GM12875 (cell line): ENCODE results near the gene HOXC12.

ENCODE experiments used
- H3K4me3 ChIP-seq: one replicate; pipeline ENCODE4 v1.5.1; 2011; ENCODE audit warnings: low read depth, low read length, control low read depth
- CTCF ChIP-seq: IDR thresholded peaks from 2 replicates; pipeline ENCODE4 v1.5.1; 2011; ENCODE audit warnings: low read depth, mild to moderate bottlenecking, control low read depth, inconsistent platforms, low read length, moderate library complexity, borderline replicate concordance; ENCODE audit not compliant: insufficient read depth

HOXC12 gene

DNA sequence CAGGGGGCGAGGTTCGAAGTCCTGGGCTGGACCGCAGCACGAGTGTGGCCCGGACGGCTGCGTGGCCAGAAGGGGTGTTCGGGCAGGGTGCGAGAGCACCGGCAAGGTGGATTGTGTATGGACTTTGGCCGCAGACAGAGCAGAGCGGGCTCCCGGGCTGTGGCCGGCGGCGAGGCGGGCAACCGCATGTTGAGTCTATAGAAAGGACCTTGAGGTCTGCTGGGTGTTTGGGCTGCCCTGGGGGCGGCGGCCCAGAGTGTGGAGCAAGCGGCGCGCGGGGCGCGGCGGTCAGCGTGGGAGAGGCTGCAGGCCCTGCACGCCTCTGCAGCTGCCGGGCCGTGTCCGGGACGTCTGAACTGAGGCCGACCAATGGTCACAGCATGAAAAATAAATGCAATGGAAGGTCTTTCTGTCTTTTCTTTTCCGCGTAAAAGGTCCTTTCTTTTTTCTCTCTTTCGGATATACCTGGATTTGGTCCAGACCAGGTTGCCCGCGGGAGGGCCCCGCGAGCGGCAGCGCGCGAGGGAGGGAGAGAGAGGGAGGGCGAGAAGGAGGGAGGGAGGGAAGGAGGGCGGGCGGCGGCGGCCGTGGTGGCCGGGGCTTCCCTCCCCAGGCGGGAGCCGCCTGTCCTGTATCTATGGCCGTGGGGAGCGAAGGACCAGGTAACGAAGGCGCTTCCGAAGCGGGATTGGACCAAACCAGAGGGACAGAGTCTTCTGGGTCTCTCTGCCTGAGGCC lies 39.7 kb downstream of the HOXC12 start:
- H3K4me3 ChIP-seq: peak overlapping the region; percentile 5

DNA sequence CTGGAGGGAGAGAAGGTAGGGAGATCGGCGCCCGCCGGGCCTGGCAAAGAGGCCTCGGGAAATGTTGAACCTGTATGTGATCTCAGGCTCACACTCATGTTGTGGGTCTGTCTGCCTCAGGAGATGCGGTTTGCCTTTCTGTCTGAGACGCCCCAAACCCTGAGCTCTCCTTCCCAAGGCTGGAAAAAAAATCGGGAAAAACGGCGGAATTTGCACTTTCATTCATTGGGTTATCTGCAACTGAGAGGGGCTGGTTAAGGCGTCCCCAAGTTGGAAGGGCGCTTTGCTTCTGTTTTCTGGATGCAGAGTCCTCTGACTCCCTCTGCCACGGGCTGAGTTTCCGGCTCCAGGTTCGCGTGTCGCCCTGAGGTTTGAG lies 40.3 kb downstream of the HOXC12 start:
- TF ChIP-seq CTCF: no peak
- peak overlapping the region; percentile 5 for H3K4me3 ChIP-seq

More for the DNA sequence above, 39.7 kb downstream of the HOXC12 start:
- TF ChIP-seq CTCF: no peak

DNA sequence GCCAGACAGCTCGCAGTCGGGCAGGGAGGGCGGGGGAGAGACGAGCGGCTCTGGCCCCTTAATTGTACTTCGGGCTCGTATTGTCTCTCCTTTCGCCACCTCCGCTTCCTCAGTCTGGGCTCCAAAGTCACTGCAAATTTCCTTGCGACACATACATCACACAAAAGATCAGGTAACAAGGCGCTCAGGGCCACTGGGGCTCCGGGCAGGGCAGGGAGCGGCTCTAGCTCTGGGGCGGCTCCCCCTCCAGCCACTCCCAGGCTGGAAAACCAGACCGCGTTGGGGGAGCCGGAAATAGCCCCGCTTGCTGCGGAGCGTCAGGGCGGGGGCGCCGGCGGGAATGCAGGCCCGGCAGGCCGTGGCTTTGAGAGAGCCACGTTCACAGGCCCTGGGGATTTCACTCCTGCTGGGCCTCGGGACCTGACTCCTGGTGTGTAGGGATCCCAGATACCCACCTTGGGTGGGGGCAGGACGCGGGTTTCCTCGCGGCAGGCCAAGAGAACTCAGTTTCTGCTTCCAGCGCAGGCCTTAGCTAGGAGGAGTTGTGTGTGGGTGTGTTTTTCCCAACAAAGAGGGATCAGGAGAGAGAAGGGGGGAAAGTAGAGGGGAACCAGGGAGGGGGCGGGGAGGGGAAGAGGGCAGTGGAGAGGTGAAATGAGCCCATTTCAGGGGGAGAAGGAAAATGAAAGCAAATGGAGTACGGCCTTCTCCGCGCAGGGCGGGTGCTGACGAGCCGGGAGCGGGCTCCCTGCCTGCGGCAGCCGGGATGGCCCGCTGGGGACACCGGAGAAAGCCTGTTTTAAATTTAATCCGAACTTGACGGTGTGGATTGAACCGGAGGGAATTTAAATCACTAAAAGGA lies 40.9 kb downstream of the HOXC12 start:
- no peak for TF ChIP-seq CTCF
- H3K4me3 ChIP-seq: peak overlapping the region; percentile 49

DNA sequence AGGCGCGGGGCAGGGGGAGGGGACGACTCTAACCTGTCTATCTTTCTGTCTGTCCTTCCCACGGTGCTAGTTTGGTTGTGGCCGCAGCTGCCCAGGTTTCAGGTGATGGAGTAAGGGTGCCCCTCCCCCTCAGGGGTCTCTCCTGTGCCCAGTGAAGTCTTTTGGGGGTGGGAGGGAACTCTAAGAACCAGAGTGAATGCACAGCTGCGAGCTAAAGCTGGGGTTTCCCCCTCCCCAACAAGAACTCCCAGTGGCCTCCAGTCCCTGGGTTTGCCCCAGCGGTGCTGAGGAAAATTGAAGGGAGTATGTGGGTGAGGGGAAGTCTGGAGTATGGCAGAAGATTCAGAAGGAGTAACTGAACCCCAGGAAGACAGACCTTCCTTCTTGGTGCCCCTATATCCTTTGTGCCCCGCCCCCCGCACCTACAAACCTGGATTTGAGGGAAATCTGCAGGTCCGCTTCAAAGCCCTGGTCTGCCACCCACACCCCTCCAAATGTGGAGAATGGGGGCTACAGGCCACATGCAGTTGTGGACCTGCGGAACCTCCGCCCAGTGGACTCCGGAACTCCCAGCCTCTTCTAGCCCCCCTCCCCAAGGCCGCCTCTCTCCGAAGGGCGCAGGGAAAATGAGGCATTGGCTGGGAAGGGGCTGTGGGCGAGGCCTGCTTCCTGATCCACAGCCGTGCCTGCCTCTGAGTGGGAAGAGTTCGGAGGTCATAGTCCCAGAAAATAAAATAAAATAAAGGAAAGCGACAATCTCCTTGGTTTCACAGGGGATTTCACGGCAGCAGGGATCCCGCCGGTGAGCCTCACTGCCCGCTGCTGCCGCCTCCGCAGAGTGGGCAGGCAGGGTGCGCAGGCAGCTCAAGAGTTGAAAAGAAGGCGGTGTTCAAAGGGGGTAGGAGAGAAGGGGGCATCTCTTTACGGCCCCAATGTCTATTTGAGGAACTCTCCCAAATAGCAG lies 41.8 kb downstream of the HOXC12 start:
- TF ChIP-seq CTCF: no peak
- H3K4me3 ChIP-seq: peak overlapping the region; percentile 49

- no peak for TF ChIP-seq CTCF
- H3K4me3 ChIP-seq: no peak overlapping the region
Observed at GRCh38 chr12:53997204-53998109, 42.8 kb downstream of the HOXC12 start.

DNA sequence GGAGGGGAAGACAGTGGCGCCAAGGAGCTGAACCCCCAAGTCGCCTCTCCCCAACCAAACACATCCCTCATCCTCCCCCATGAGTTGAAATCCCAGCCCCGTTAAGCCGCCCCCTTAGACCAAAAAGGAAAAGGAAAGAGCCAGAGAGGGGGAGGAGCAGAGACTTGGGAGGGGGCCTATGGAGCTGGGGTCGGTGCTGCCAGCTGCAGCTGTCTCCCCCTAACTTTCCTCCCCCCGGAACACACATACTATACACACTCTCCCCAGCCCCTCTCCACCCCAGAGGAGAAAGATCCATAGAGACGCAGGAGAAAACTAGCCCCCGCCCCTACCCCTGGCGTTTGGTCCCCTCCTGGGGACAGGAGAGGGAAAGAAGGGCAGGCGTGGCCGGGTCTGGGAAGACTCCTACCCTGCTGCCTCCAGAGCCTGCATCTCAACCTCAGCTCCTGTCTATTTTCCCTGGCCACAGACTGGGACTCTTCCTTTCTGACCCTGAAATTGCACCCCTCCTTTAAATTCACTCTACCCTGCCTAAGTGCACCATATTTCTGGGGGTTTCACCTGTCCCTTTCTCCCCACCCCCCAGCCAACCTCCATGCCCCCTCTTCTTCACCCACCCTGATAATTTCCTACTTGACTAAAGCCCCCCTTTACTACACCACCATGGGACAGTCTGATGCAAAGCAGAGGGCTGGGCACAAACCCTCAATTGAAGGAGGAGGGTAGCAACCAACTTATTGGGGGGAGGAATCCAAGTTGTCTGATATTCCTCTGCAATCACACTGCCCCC lies 43.6 kb downstream of the HOXC12 start:
- no peak for TF ChIP-seq CTCF

More for the DNA sequence above, 43.6 kb downstream of the HOXC12 start:
- H3K4me3 ChIP-seq: no peak overlapping the region
